Eye (tissue), 1 donor: ENCODE measurements around the gene RIPOR2.
"Not testable (repeated sequence)": the region's sequence is repeated elsewhere in the genome, so short reads cannot be mapped to it uniquely, and the experiment has no call there.

ENCODE experiments used
- DNase-seq: peaks from one replicate; pipeline ENCODE4 v3.0.0-alpha.2; 2015

RIPOR2 gene

DNA sequence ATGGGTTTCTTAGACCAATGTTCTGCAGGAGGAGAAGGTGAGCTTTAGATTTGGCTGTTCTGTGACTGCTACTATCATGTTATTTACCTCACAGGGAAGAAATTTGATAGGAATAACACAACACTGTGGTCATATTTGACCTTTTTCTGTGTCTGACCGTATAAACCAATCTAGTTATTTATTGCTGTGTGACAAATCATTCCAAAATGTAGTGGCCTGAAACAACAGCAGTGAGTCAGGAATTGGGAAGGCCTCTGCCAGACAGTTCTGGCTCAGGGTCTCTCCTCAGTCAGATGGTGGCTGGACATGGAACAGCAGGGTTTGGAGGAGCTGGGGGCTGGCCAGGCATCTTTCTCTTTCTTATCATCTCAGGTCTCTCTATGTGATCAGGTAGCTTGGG, 33.0 kb downstream of the RIPOR2 start:
- DNase-seq: no peak

DNA sequence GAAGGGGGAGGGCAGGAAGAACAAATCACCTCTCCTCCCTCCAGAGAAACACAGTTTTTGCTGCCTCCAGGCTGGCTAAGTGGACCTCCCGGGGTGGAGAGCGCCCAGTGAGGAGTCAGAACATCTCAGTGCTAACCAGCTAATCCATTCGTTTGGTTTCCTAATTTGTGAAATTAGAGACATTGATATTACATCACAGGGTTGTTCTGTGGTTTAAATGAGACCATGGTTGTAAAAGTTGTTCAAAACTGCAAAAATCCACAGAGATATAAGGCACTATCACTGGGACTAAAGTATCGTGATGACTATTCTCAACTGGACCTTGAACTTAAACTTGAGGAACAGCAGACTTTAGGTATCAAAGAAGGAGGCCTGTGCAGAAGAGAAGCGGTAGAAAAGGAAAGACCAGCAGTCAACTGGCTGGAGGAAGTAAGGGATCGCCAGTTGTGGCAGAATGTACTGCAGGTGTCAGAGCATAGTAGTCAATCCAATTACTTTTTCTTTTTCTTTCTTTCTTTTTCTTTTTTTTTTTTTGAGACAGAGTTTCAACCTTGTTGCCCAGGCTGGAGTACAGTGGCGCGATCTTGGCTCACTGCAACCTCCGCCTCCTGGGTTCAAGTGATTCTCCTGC, 33.9 kb downstream of the RIPOR2 start:
- no peak for DNase-seq

DNA sequence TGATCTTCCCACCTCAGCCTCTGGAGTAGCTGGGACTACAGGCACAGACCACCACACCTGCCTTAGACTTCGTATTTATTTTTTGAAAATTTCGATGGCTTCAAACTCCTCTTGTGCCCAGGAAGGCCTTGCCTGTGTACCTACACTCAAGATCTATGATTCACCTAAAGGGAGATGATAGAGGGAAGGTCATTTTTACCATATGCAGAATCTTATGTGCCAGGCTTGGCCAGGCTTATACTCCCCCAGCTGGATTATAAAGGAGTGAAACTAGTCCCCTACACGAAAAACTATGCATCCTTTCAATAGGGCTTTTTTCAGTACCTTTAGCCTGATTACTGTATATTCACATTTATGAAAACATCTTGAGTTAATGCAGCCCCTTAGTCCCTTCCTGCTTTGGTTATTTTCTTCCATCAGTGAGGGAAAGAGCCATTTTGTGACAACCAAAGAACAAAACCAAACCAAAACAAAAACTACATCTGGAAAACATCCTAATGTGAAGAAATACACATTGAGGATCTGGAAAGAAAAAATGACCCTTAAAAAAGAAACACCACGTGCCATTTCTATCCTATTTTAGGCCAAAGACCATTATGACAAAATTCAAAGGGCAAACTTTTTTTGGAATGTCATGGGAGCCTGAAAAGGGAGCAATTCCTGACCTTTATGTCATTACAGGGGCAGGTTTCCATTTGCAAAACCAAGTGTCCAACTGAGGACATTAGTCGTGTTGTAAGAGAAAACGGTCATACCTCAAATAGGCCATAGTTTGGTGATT, 34.7 kb downstream of the RIPOR2 start:
- no peak for DNase-seq

DNA sequence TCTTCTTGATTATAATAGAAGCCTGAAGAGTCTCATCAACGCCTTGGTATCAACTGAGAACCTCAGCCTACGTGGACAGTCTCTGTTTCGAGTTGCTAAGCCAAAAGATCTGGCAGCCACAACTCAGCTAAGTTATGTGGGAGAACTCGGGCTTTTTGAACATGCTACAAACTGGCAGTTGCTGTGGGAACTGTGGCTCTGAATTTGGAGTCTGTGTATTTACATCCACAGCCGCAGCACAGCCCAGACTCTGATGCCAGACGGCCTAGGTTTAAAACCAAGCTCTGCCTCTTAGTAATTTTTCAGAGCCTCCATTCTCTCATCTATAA, 35.8 kb downstream of the RIPOR2 start:
- no peak for DNase-seq

DNA sequence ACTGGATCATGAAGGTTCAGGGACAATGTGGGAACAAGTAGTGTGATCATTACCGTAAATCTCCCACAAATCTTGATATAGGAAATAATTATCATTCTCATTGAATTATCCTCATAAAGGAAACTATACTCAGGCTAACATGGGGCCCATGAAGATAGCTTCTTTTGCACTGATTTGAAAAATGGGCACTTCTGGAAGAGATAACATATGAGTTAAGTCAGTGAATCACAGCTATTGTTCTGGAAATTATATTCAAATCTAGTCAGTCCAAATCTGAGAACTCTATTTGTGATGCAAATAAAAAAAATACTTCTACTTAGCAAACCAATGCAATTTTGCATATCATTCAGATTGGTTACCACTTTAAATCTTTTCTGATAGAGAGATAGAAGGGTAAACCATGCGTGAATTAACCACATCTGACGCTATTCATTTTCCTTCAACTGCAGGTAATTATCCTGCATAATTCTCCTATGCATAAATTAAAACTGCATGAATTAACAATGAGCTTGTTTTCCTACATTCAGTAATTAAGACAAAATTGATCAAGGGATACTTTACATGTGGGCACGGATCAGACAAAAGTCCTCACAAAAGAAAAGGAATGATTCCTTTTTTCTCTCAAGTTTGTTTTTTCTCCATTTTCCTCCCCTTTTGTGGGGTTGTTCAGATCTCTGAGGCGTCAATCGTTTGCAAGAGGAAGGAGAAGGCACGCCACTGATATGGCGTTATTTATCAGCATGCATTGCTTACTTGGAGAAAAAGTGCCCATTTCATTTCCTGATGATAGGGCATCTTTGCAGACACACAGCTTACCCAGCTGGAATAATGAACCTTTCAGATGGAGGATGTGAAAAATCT, 36.4 kb downstream of the RIPOR2 start:
- no peak for DNase-seq

DNA sequence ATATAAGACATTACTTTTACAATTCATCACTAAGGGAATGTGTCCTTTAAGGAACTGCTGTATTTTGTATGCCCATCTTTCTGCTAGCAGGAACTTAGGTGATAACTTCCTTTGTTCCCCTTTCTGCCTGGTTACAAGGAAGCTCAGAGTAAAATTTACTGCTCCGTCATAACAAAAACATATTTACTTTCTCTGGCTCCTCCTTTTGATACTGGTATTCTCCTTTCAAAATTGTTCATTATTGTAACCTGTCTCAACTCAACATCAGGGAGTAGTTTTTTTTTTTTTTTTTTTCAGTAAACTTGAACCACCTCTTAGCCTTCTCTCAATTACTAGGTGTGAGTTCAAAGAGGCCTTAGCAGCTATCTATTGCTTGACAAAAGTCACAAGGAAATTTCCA, 37.1 kb downstream of the RIPOR2 start:
- DNase-seq: no peak

DNA sequence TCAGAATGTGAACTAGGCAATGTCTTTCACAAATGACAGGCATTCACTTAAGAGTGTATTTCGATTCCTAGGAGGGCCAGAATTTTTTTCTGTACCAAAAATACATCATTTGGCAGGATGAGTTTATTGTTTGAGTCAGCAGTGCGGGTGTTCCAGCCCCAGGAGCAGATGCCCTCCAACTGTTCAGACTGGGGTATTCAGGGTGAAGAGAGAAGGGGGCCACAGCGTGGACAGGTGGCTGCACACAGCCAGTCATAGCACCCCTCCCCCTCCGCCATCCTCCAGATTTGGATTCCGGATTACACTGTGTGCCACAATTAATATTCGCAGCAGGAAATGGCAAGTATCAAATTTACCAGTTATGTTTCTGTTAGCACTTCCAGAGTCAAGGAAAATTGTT, 38.6 kb downstream of the RIPOR2 start:
- DNase-seq: peak; percentile 32

DNA sequence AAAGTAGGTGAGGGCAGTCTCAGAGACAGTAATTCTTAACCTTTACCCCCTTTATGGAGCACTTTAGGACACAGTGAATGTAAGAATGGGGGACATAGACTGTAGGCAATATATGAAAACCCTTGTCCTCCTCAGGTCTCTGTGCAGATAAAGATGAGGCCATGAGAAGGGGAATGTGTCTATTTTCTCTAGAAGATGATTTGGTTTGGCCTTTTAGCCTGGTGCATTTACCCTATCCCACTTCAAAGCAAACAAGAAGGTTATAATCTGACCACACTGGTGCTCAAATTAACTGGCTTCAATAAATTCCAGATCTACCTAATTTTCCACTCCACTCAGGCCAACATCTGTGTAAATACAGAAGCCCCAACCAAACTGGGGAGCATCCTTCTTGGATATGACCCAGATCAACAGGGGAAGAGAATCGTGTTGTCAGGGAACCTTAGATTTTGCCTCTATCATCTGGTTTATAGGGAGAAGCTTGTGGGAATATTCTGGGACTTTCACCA, 42.4 kb downstream of the RIPOR2 start:
- no peak for DNase-seq

DNA sequence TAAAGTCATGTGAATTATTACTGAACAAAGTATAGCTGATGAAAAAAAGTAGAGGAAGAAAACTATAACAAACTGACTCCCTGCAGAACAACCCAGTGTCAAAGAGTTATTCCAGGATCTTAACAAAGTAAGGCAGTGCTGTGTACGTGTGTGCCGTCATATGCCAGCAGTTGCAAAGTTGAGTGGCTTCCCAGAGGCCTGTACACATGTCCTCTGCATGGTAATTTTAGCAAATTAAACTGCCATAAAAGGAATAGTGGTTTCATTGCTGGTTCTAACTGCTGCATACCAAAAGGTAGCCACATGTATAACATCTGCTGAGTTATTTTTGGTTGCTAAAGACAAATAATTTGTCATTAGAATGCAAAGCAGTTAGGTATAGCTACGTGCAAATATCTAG, 44.8 kb downstream of the RIPOR2 start:
- DNase-seq: no peak

DNA sequence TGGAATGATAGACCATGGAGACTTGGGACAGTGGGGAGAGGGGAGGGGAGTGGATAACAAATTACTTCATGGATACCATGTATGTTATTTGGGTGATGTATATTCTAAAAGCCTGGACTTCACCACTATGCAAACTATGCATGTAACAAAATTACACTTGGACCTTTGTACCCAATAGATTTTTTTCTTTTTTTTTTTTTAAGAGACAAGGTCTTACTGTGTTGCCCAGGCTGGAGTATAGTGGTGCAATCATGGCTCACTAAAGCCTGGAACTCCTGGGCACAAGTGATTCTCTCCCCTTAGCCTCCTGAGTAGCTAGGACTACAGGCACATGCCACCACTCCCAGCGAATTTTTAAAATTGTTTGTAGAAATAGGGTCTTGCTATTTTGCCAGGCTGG, 45.3 kb downstream of the RIPOR2 start:
- no peak for DNase-seq

DNA sequence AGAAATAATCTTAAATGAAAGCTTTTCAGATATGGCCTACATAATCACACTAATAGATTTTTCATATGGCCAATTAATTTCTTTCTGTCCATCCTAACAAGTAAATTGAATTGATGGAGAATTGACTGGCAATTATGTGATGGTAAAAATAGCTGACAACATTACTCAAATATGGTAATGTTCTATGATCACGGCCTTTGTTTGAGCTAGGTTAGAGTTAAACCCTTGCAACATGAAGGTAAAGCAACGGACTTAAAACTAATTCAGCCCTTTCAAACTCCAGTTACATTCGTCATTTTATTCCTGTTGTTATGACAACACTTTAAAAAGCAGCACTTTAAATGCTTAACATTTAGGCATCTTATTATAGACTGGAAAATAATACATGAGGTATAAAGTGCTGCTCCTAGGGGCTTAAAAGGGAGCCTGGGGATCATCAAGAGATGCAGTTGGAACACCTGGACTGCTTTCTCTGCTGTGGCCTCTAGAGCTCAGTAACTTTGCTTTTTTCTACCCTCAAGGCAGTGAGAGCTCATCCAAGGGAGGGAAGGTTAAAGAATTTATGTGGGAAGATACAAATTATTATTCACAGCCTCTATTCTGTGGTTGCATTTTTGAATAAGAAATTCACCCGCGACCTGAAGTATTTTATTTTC, 46.9 kb downstream of the RIPOR2 start:
- DNase-seq: no peak

DNA sequence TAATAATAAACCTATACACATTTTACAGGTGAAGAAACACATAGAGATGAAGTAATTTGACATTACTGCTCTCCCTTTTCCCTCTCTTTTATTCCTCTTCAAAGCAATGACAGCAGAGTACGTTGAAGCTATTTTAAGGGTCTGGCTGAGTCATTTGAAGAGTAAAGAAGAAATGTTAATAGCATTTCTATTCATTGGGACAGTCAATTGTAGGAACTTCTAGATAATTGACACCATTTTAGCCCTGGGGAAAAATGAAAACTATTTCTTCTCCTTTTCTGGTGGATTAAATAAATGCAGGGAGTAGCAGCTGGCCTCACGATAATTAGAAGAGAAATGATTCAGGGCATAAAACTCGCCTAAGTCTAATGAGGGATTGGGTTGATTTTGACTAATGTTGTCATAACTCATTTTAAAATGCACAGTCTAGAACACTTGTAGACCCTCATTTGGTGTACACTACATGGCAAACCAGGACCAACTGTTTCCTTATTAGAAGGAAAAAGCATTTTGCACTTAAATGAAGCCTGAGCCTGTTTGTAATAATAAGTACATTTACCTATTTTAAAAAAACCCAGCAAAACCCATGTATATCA, 48.1 kb downstream of the RIPOR2 start:
- DNase-seq: no peak

DNA sequence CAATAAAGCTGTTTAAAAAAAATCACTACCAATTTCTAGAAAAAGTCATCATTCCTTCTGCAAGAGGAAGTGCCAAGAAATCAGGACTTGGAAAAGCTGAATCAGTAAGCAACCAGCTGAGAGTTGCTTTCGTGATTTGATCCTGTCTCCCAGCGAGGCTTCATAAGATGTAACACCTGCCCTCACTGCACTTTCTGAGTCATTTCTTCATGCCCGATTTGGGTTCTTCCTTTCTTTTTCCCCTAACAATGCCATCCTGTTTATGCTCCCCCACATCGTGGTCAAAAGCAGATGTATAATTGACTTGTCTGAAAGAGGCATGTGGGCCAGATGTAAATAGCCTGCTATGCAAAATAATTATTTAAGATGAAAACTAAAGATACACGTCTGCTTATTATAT, 52.1 kb downstream of the RIPOR2 start:
- DNase-seq: no peak

DNA sequence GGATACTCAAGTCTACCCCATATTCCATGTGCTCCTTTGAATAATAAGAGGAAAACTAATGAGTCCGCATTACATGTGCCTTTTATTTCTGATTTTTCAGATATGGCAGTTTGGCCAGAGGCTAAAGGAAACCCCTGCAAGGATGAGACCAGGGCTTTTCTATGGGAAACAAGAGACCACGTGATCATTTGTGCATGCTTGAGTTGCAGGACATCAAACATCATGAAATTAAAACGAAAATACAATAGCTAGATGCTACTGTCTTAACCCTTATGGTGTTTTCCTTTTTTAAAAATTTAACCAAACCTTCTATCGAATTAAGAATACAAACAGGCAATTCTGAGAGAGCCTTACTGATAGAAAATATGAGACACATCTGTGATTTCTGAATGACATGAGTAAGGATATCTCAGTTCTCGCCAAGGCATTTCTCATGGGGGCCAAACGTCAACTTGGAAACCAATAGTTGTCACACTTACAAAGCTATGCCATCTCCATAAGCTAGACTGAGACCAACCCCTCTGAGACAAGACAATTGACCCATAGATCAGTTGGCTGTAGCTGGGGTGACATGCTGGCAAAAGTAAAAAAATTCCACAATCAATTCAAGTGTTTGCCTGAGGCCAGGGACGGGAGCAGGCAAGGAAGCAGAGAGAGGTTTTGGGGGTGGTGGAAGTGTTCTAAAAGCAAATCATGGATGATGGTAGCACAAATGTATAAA, 52.8 kb downstream of the RIPOR2 start:
- peak; percentile 49 for DNase-seq

DNA sequence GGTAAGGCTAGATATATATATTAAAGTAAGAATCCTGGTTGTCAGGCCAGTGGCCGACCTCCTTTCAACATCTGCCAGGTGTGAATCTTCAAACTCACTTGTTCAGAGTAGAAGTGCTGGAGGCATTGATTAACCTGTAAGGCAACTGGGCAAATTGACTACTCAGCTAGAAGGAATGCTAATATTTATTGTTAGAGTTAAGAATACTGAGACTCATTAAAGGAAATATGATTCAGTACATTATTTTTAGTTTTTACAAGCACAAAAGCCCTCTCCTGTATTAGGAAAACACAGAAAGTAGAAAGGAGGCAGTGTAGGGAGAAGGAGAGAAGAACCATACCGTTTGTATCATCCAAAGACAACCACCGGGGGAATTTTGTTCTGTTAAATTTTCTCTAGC, 53.5 kb downstream of the RIPOR2 start:
- no peak for DNase-seq

DNA sequence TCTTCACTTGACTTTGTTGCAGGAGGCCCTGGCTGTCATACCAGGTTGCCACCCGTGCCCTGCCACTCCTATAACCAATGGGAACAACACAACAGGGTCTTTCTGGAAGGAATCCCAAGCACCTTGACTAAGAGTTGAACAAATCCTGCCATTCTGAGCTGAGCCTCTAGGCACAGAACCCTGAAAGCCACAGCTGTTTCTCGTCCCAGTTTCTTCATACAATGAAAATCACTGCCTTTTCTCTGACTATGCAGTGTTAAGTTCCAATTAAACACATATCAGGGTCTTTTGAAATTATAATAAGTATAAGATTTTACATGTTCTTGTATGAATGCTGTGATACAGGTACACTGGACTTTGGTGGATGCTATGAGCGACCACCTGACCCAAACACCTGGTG, 54.4 kb downstream of the RIPOR2 start:
- no peak for DNase-seq

DNA sequence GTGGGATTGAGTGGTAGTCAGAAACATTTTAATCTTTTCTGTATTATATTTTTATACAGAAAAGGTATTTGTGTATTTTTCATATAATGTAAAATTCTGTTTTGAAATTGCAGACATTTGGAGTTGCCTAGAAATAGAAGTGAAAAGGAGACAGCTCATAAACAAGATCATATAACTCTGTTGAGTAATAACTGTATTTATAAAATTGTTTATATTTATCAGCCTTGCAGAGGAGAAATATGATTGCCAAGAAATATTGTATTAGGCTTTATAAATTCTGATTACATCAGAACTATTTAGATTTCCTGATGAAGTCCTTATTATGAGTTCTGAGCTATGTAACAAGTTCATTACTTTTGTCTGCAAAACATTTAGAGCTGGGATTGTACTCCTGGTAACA, 55.3 kb downstream of the RIPOR2 start:
- DNase-seq: no peak

DNA sequence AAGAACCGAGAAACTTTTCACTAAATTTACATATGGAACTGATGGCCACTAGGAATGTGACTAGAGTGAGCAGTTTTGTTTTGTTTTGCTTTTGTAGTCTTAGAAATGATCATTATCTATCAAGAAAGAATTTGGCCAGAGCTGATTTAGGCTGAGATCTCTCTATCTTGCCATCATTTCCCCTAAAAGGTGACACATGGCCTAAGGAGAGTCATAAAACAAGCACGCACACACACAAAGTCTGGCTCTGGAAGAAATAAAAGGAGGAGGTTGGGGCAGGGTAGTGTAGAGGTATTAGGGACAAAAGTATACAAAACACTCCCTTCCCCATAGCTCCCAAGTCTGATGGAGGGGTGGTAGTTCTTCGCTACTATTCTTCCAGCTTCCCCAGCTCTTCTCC, 56.4 kb downstream of the RIPOR2 start:
- DNase-seq: no peak

DNA sequence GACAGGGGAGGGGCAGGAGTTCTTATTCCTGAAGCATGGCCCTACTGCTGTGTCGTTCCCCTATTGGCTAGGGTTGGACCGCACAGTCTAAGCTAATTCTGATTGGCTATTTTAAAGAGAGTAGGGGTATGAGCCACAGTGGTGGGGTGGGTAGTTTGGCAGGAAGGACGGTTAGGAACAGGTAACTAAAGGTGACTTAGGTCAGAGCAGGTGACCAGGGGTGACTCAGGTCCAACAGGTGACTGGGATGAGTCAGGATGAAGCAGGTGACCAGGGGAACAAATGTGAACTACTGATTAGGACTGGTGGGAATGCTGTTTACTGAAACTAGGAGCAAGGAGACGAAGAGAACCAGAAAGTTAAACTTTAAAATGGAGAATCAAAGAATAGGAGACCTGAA, 58.0 kb downstream of the RIPOR2 start:
- not testable (repeated sequence) for DNase-seq

DNA sequence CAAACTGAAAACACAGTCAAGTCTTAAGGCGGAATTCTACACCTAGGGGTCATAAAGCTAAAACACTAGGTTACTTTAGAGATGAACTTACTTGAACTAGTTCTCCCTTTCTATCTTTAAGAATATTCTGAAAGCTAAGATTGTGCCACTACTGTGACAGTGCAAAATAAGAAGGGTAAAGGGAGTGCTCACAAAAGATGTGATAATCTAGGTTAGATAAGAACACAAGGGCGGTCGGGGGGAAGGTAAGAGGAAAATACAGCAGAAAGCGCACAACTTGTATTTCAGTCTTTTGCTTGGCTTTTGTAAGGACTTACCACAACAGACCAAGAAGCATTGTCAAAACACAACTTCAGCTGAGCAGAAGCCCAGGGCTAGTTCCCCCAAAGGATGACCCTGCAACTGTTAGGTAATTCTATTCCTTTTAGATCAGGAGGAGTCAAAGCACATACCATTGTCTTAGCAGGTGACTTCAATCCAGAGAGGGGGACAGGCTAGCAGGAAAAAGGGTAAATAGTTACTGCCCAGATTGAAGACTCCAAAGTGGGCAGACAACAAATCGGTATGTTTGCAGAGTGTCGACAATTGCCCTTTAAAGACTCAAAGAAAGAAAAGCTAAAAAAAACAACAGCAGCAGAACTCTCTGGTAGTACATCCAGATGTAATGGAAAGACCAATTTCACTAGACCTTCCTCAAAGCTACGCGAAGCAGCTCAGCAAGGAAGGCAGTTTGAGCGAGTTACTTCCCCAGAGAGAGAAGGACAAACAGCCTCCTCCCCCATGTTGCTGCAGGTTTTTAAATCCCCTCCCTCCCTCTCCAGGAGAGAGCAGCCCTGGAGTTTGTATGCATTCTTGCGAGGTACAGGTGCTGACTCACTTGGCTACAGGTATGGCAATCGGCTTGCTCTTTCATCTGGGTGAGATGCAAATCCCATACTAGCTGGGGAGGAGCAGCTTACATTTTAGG, 59.0 kb downstream of the RIPOR2 start:
- DNase-seq: no peak

DNA sequence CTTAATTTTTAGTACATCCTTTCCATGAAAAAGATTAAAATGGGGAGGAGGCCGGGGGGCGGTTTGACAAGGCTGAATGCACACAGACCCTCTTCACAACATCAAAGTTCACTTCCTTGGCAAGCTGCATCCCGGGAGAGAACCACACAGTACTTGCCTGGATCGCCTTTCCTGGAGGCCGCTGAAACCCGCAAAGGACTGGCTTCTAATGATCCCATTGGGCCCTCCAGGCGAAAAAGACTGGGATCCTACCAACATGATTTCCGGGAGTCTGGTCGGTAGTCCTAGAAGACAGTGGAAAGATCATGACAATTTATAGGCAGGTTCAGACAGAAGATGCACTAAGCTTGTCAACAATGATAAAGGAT, 60.2 kb downstream of the RIPOR2 start:
- no peak for DNase-seq
